HEK293 (cell line): ENCODE results near the gene TCEANC2.
A peak's percentile ranks its signal among the peaks of the same experiment; 100 is the strongest.

Experiments used
- BCL11B ChIP-seq: fragments of 450-650 bp; formaldehyde crosslinking; IDR thresholded peaks from 2 replicates; pipeline ENCODE4 v1.5.1; 2016; ENCODE audit warnings: low read depth, missing biosample characterization, missing genetic modification characterization
- GLI4 ChIP-seq: fragments of 450-650 bp; formaldehyde crosslinking; IDR thresholded peaks from 2 replicates; pipeline ENCODE4 v1.5.1; 2016; ENCODE audit warnings: missing biosample characterization, missing genetic modification characterization
- GLIS1 ChIP-seq: fragments of 450-650 bp; formaldehyde crosslinking; IDR thresholded peaks from 2 replicates; pipeline ENCODE4 v1.5.1; 2016; ENCODE audit warnings: missing biosample characterization, missing genetic modification characterization
- GLIS2 ChIP-seq: fragments of 450-650 bp; formaldehyde crosslinking; IDR thresholded peaks from 2 replicates; pipeline ENCODE4 v1.5.1; 2016; ENCODE audit warnings: missing biosample characterization, missing genetic modification characterization
- HOXC10 ChIP-seq: sonication (generic); formaldehyde crosslinking; IDR thresholded peaks from 2 replicates; pipeline ENCODE4 v1.8.1; 2023; ENCODE audit warnings: mild to moderate bottlenecking, missing genetic modification reagents
- IKZF3 ChIP-seq: fragments of 450-650 bp; IDR thresholded peaks from 2 replicates; pipeline ENCODE4 v1.5.0; 2018; ENCODE audit warnings: missing biosample characterization, mild to moderate bottlenecking, missing genetic modification characterization, moderate library complexity
- KLF7 ChIP-seq: fragments of 450-650 bp; formaldehyde crosslinking; IDR thresholded peaks from 2 replicates; pipeline ENCODE4 v1.5.1; 2016; ENCODE audit warnings: missing biosample characterization, missing genetic modification characterization, borderline replicate concordance
- MZF1 ChIP-seq: fragments of 450-650 bp; formaldehyde crosslinking; IDR thresholded peaks from 2 replicates; pipeline ENCODE4 v1.5.1; 2017; ENCODE audit warnings: missing biosample characterization, missing genetic modification characterization, borderline replicate concordance
- PBX3 ChIP-seq: sonication (generic); formaldehyde crosslinking; IDR thresholded peaks from 2 replicates; pipeline ENCODE4 v1.8.1; 2022; ENCODE audit warnings: mild to moderate bottlenecking, moderate library complexity, missing genetic modification reagents
- PRDM10 ChIP-seq: fragments of 450-650 bp; formaldehyde crosslinking; IDR thresholded peaks from 2 replicates; pipeline ENCODE4 v1.5.1; 2016; ENCODE audit warnings: missing biosample characterization, missing genetic modification characterization
- PRDM4 ChIP-seq: fragments of 450-650 bp; formaldehyde crosslinking; IDR thresholded peaks from 2 replicates; pipeline ENCODE4 v1.5.1; 2017; ENCODE audit warnings: missing biosample characterization, missing genetic modification characterization
- REPIN1 ChIP-seq: fragments of 450-650 bp; formaldehyde crosslinking; IDR thresholded peaks from 2 replicates; pipeline ENCODE4 v1.5.1; 2017; ENCODE audit warnings: missing biosample characterization, missing genetic modification characterization, low read depth
- SP2 ChIP-seq: fragments of 450-650 bp; formaldehyde crosslinking; IDR thresholded peaks from 2 replicates; pipeline ENCODE4 v1.5.1; 2016; ENCODE audit warnings: missing biosample characterization, missing genetic modification characterization
- SP7 ChIP-seq: fragments of 450-650 bp; formaldehyde crosslinking; IDR thresholded peaks from 2 replicates; pipeline ENCODE4 v1.5.1; 2016; ENCODE audit warnings: missing biosample characterization, missing genetic modification characterization
- ZBTB21 ChIP-seq: fragments of 450-650 bp; formaldehyde crosslinking; IDR thresholded peaks from 2 replicates; pipeline ENCODE4 v1.5.1; 2017; ENCODE audit warnings: missing biosample characterization, missing genetic modification characterization
- ZBTB8A ChIP-seq: fragments of 450-650 bp; formaldehyde crosslinking; IDR thresholded peaks from 2 replicates; pipeline ENCODE4 v1.5.1; 2016; ENCODE audit warnings: missing biosample characterization, missing genetic modification characterization
- ZNF132 ChIP-seq: fragments of 450-650 bp; formaldehyde crosslinking; IDR thresholded peaks from 2 replicates; pipeline ENCODE4 v1.5.1; 2017; ENCODE audit warnings: missing biosample characterization, missing genetic modification characterization, borderline replicate concordance
- ZNF175 ChIP-seq: fragments of 450-650 bp; formaldehyde crosslinking; IDR thresholded peaks from 2 replicates; pipeline ENCODE4 v1.5.1; 2016; ENCODE audit warnings: missing biosample characterization, missing genetic modification characterization
- ZNF18 ChIP-seq: fragments of 450-650 bp; formaldehyde crosslinking; IDR thresholded peaks from 2 replicates; pipeline ENCODE4 v1.5.1; 2016; ENCODE audit warnings: missing biosample characterization, missing genetic modification characterization
- ZNF24 ChIP-seq: fragments of 450-650 bp; formaldehyde crosslinking; IDR thresholded peaks from 2 replicates; pipeline ENCODE4 v1.5.1; 2016; ENCODE audit warnings: missing biosample characterization, missing genetic modification characterization
- ZNF292 ChIP-seq: fragments of 450-650 bp; formaldehyde crosslinking; IDR thresholded peaks from 2 replicates; pipeline ENCODE4 v1.5.1; 2016; ENCODE audit warnings: low read depth, missing biosample characterization, missing genetic modification characterization, borderline replicate concordance
- ZNF335 ChIP-seq: fragments of 450-650 bp; formaldehyde crosslinking; conservative IDR thresholded peaks from 2 replicates; pipeline ENCODE4 v1.5.1; 2016; ENCODE audit warnings: missing biosample characterization, missing genetic modification characterization
- ZNF391 ChIP-seq: fragments of 450-650 bp; formaldehyde crosslinking; IDR thresholded peaks from 2 replicates; pipeline ENCODE4 v1.5.1; 2016; ENCODE audit warnings: low read depth, missing biosample characterization, missing genetic modification characterization, borderline replicate concordance
- ZNF394 ChIP-seq: fragments of 450-650 bp; formaldehyde crosslinking; IDR thresholded peaks from 2 replicates; pipeline ENCODE4 v1.5.1; 2016; ENCODE audit warnings: missing biosample characterization, missing genetic modification characterization, mild to moderate bottlenecking, moderate library complexity, borderline replicate concordance
- ZNF510 ChIP-seq: fragments of 450-650 bp; formaldehyde crosslinking; IDR thresholded peaks from 2 replicates; pipeline ENCODE4 v1.5.1; 2018; ENCODE audit warnings: mild to moderate bottlenecking, missing genetic modification characterization, missing biosample characterization; ENCODE audit not compliant: insufficient replicate concordance
- ZNF624 ChIP-seq: fragments of 450-650 bp; formaldehyde crosslinking; IDR thresholded peaks from 2 replicates; pipeline ENCODE4 v1.5.1; 2017; ENCODE audit warnings: missing biosample characterization, missing genetic modification characterization
- ZNF629 ChIP-seq: fragments of 450-650 bp; formaldehyde crosslinking; IDR thresholded peaks from 2 replicates; pipeline ENCODE4 v1.5.1; 2017; ENCODE audit warnings: missing biosample characterization, missing genetic modification characterization
- ZNF664 ChIP-seq: fragments of 450-650 bp; formaldehyde crosslinking; IDR thresholded peaks from 2 replicates; pipeline ENCODE4 v1.5.1; 2016; ENCODE audit warnings: missing biosample characterization, missing genetic modification characterization
- ZNF791 ChIP-seq: fragments of 450-650 bp; formaldehyde crosslinking; IDR thresholded peaks from 2 replicates; pipeline ENCODE4 v1.5.1; 2016; ENCODE audit warnings: missing biosample characterization, missing genetic modification characterization
- ZNF843 ChIP-seq: fragments of 450-650 bp; formaldehyde crosslinking; IDR thresholded peaks from 2 replicates; pipeline ENCODE4 v1.5.1; 2016; ENCODE audit warnings: missing biosample characterization, missing genetic modification characterization
- ZXDB ChIP-seq: fragments of 450-650 bp; formaldehyde crosslinking; IDR thresholded peaks from 2 replicates; pipeline ENCODE4 v1.5.1; 2016; ENCODE audit warnings: missing biosample characterization, missing genetic modification characterization
- TF ChIP-seq, protein P1 (sequence below): fragments of 450-650 bp; formaldehyde crosslinking; IDR thresholded peaks from 2 replicates; pipeline ENCODE4 v1.5.1; 2016; ENCODE audit warnings: missing biosample characterization, missing genetic modification characterization

TCEANC2 gene

DNA sequence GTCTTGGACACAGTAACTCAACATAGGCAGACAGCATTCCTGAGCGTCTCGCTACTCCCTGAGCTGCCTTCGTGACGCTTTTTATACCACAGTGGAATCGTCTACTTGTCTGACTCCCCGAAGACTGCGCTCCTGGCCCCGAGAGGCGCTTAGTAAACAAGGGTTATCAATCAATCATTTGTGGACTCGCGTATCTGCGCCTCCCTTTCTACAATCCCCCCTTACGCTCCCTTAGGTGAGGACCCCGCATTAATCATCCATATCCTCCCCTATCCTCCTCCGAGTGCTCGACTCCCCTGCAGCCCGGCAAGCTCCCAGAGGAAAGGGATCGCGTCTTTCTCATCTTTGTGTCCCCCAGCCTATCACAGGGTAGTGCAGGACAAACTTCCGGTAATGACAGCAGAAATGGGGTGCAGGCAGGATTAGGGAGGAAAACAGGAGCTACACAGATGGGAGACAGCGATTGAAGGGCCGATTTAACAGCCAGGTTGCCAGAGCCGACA lies 926 bp upstream of the TCEANC2 start (continued):
- TF ChIP-seq PRDM4 (no peak), ZNF24 (tag by site-specific recombination) (no peak), SP2 (peak; percentile 3), GLIS1 (tag by site-specific recombination) (no peak), ZNF391 (no peak; the same call in 1 of the 2 replicates), REPIN1 (tag by site-specific recombination) (no peak), BCL11B (no peak), ZNF624 (tag by site-specific recombination) (no peak), ZNF510 (tag by site-specific recombination) (no peak), ZNF132 (no peak), IKZF3 (tag by site-specific recombination) (no peak), ZNF629 (tag by site-specific recombination) (no peak), ZNF335 (tag by site-specific recombination) (peak; percentile 70), ZNF664 (tag by site-specific recombination) (no peak), MZF1 (tag by site-specific recombination) (peak; percentile 88; the same call in 1 of the 2 replicates), PRDM10 (tag by site-specific recombination) (peak; percentile 89), GLI4 (tag by site-specific recombination) (peak; percentile 25; the same call in 1 of the 2 replicates), ZNF843 (tag by site-specific recombination) (no peak), ZXDB (tag by site-specific recombination) (no peak), PBX3 (CRISPR knock-in tag) (no peak), KLF7 (tag by site-specific recombination) (no peak), ZNF292 (tag by site-specific recombination) (no peak), ZBTB8A (tag by site-specific recombination) (no peak), ZNF175 (tag by site-specific recombination) (no peak), ZBTB21 (tag by site-specific recombination) (no peak), ZNF394 (tag by site-specific recombination) (peak; percentile 68; the same call in 1 of the 2 replicates), HOXC10 (CRISPR knock-in tag) (no peak), ZNF791 (tag by site-specific recombination) (no peak), ZNF18 (tag by site-specific recombination) (no peak), SP7 (no peak), GLIS2 (no peak)
- TF ChIP-seq, protein P1, sequence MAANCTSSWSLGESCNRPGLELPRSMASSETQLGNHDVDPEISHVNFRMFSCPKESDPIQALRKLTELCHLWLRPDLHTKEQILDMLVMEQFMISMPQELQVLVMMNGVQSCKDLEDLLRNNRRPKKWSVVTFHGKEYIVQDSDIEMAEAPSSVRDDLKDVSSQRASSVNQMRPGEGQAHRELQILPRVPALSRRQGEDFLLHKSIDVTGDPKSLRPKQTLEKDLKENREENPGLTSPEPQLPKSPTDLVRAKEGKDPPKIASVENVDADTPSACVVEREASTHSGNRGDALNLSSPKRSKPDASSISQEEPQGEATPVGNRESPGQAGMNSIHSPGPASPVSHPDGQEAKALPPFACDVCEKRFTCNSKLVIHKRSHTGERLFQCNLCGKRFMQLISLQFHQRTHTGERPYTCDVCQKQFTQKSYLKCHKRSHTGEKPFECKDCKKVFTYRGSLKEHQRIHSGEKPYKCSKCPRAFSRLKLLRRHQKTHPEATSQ (tag by site-specific recombination): no peak
